NB4 (cell line): ENCODE results near the gene COL16A1.

Experiments
- DNase-seq: peaks from one replicate; pipeline ENCODE4 v3.0.0; 2010; ENCODE audit warnings: low read depth
- H3K4me3 ChIP-seq: one replicate; pipeline ENCODE4 v1.5.1; 2011; ENCODE audit warnings: mild to moderate bottlenecking, low read depth, low read length, moderate library complexity
- CTCF ChIP-seq: IDR thresholded peaks from one replicate; pipeline ENCODE4 v1.5.1; 2012; ENCODE audit warnings: low read depth, low read length
- MAX ChIP-seq: IDR thresholded peaks from 2 replicates; pipeline ENCODE4 v1.6.1; 2011; ENCODE audit warnings: low read depth, low read length
- MYC ChIP-seq: IDR thresholded peaks from 2 replicates; pipeline ENCODE4 v1.6.1; 2011; ENCODE audit warnings: low read depth, low read length
- POLR2A ChIP-seq: IDR thresholded peaks from 2 replicates; pipeline ENCODE4 v1.6.1; 2011; ENCODE audit warnings: mild to moderate bottlenecking; ENCODE audit not compliant: insufficient read length; ENCODE audit errors: extremely low read depth

COL16A1 gene

GRCh38 chr1:31626223-31627207 is 77.3 kb downstream of the COL16A1 start:
- no peak for TF ChIP-seq POLR2A
- no peak for TF ChIP-seq MAX
- no peak for TF ChIP-seq MYC
- TF ChIP-seq CTCF = no peak
- H3K4me3 ChIP-seq = no peak overlapping the region

GRCh38 chr1:31625561-31626222 is 78.1 kb downstream of the COL16A1 start:
- TF ChIP-seq MAX (no peak), MYC (no peak), CTCF (no peak), POLR2A (no peak)
- H3K4me3 ChIP-seq = no peak overlapping the region
- DNase-seq = no peak

More at GRCh38 chr1:31626223-31627207, 77.3 kb downstream of the COL16A1 start:
- DNase-seq = no peak

- no peak for DNase-seq
- no peak overlapping the region for H3K4me3 ChIP-seq
- TF ChIP-seq POLR2A = no peak
- TF ChIP-seq CTCF = no peak
- TF ChIP-seq MAX = no peak
Observed at GRCh38 chr1:31624731-31625514, 78.9 kb downstream of the COL16A1 start.

GRCh38 chr1:31624309-31624708 is 79.5 kb downstream of the COL16A1 start:
- DNase-seq = no peak
- TF ChIP-seq POLR2A (no peak), MAX (no peak), CTCF (no peak), MYC (no peak)
- no peak overlapping the region for H3K4me3 ChIP-seq

- no peak overlapping the region for H3K4me3 ChIP-seq
- TF ChIP-seq MAX (no peak), CTCF (no peak), MYC (no peak), POLR2A (no peak)
- no peak for DNase-seq
Observed at GRCh38 chr1:31623365-31623764, 80.5 kb downstream of the COL16A1 start.
